ENCODE data around the gene ZNF296. TPM values are rescaled to one million over a fixed set of nuclear protein-coding genes. Genes with fewer than 3 reads are reported as not detected.

ZNF296 gene
- total and polyA plus RNA-seq, 2 experiments from 2014 or later, result 1.6 to 3.4 TPM

DNA sequence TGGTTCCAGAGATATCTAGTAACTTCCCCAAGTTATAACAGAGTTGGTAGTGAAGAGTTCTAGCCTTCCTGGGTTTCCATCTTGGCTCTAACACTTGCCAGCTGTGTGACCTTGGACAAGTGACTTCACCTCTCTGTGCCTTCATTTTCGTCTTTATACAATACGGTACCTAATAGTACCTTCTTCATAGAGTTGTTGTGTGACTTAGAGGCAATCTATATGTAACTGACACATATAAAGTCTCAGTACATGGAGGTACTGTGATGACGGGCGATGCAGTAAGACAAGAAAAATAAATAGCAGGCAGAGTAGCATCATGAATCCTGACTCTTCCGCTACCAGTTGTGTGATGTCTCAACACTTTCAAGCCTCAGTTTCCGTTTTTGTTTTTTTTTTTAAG, 45.5 kb downstream of the ZNF296 start:
- H3K4me1 ChIP-seq (ENCODE audit: low read depth), result no peaks in the 10 kb centered on the region
- DNase-seq (ENCODE audit: low read depth in 1 of 2, low spot score in 1 of 2), result no peak

DNA sequence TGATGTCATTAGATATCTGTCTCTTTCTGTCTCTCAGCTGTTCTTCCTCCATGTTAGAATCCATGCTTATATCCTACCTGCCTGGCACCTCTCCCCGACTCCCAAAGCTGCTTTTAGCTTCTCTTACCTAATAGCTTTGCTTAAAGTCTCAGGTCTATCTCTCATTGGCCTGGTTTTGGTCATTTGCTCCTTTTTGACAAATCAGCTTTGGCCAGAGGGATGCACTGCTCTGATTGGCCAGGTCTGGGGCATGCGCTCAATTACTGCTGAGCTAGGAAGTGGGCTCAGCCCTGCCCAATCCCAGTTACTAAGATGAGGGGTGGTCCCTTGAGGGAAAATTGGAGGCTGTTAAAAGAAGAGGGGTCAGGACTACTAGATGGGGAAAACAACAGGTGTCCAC, 48.9 kb downstream of the ZNF296 start:
- no peak overlapping the region for H3K27ac ChIP-seq
- DNase-seq (ENCODE audit: low read depth in 1 of 2, low spot score in 1 of 2), result no peak

More for the DNA sequence above, 45.5 kb downstream of the ZNF296 start:
- H3K27ac ChIP-seq, result no peak overlapping the region
- H3K36me3 ChIP-seq, result no peaks in the 10 kb centered on the region
- no peak for TF ChIP-seq CTCF (IDR thresholded peaks at IDR 0.05; ENCODE audit: low read depth, low read length)
- no peaks in the 10 kb centered on the region for H3K9me3 ChIP-seq (ENCODE audit: low read depth)
- no peaks in the 10 kb centered on the region for H3K27me3 ChIP-seq
- no peak overlapping the region for H3K4me3 ChIP-seq

DNA sequence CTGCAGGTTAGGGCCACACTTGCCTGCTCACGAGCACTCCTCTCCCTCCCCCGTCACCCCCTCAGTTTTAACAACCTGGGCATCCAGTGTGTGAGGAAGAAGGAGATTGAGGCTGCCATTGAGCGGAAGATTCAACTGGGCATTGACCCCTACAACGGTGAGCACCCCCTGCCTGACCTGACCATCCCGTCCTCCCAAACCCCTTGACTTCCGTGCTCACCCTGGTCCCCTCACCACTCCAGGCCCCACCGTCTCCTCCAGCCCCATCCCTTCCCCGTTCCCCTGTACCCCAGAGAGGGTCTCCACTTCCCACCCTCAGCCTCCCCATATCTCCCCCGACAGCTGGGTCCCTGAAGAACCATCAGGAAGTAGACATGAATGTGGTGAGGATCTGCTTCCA, 51.0 kb downstream of the ZNF296 start:
- Histone ChIP-seq H3K4me3 (no peak overlapping the region), H3K36me3 (no peaks in the 10 kb centered on the region), H3K27me3 (no peaks in the 10 kb centered on the region), H3K27ac (no peak overlapping the region), H3K9me3 (ENCODE audit: low read depth) (no peaks in the 10 kb centered on the region), H3K4me1 (ENCODE audit: low read depth) (no peaks in the 10 kb centered on the region)
- TF ChIP-seq CTCF (IDR thresholded peaks at IDR 0.05; ENCODE audit: low read depth, low read length), result no peak
- no peak for DNase-seq (ENCODE audit: low read depth in 1 of 2, low spot score in 1 of 2)

More for the DNA sequence above, 48.9 kb downstream of the ZNF296 start:
- TF ChIP-seq CTCF (IDR thresholded peaks at IDR 0.05; ENCODE audit: low read depth, low read length), result no peak
- Histone ChIP-seq H3K9me3 (ENCODE audit: low read depth) (no peaks in the 10 kb centered on the region), H3K36me3 (no peaks in the 10 kb centered on the region), H3K4me3 (no peak overlapping the region), H3K4me1 (ENCODE audit: low read depth) (no peaks in the 10 kb centered on the region), H3K27me3 (no peaks in the 10 kb centered on the region)

DNA sequence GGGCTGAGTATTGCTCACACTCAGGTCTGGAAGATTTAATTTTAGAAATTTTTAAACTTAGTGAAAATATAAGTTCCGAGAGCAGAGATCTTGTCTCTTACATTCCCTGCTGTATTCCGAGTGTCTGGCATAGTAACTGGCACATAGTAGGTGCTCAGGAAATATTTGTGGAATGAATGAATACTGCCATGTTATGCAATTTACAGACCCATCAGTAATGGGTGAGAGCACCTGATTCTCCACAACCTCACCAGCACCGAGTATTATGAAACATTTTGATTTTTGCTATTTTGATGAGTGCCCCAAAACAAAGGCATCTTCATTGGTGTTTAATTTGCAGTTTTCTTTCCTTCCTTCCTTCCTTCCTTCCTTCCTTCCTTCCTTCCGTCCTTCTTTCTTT, 53.2 kb downstream of the ZNF296 start:
- no peak for TF ChIP-seq CTCF (IDR thresholded peaks at IDR 0.05; ENCODE audit: low read depth, low read length)
- Histone ChIP-seq H3K27me3 (no peaks in the 10 kb centered on the region), H3K27ac (no peak overlapping the region), H3K4me3 (no peak overlapping the region), H3K9me3 (ENCODE audit: low read depth) (no peaks in the 10 kb centered on the region), H3K4me1 (ENCODE audit: low read depth) (no peaks in the 10 kb centered on the region), H3K36me3 (no peaks in the 10 kb centered on the region)
- no peak for DNase-seq (ENCODE audit: low read depth in 1 of 2, low spot score in 1 of 2)

DNA sequence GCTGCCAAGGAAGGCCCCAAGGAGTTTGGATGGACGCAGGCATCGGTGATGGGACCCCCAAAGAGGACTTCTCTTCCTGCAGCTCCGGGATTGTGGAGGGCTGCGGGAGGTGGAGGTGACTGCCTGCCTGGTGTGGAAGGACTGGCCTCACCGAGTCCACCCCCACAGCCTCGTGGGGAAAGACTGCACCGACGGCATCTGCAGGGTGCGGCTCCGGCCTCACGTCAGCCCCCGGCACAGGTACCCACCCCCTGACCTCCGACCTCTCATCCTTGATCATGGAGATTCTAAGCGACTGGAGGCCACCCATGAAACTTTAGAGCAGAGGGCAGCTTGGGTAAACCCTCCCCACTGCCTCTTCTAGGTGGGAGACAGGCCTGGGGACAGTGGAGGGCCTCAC, 54.3 kb downstream of the ZNF296 start:
- TF ChIP-seq CTCF (IDR thresholded peaks at IDR 0.05; ENCODE audit: low read depth, low read length), result no peak
- no peaks in the 10 kb centered on the region for H3K9me3 ChIP-seq (ENCODE audit: low read depth)
- no peaks in the 10 kb centered on the region for H3K4me1 ChIP-seq (ENCODE audit: low read depth)
- H3K27me3 ChIP-seq, result no peaks in the 10 kb centered on the region
- H3K4me3 ChIP-seq, result no peak overlapping the region
- no peaks in the 10 kb centered on the region for H3K36me3 ChIP-seq
- H3K27ac ChIP-seq, result no peak overlapping the region
- DNase-seq (ENCODE audit: low read depth in 1 of 2, low spot score in 1 of 2), result no peak

Other genes starting within 250 kb of the ZNF296 start
- gene NECTIN2, start 230.2 kb downstream of the ZNF296 start, total RNA-seq, result 135 and 144 TPM in 2 replicates
- gene NECTIN2, start 230.2 kb downstream of the ZNF296 start, polyA plus RNA-seq, result 155 and 156 TPM in 2 replicates
- gene TOMM40, start 185.2 kb downstream of the ZNF296 start, total RNA-seq, result 119 and 150 TPM in 2 replicates
- 135 and 172 TPM in 2 replicates for gene TOMM40, start 185.2 kb downstream of the ZNF296 start, polyA plus RNA-seq
- gene APOE, start 170.7 kb downstream of the ZNF296 start, total RNA-seq, result 908 and 1,026 TPM in 2 replicates
- 517 and 749 TPM in 2 replicates for gene APOE, start 170.7 kb downstream of the ZNF296 start, polyA plus RNA-seq
- 13.0 and 27.1 TPM in 2 replicates for gene APOC1, start 161.9 kb downstream of the ZNF296 start, total RNA-seq
- gene APOC1, start 161.9 kb downstream of the ZNF296 start, polyA plus RNA-seq, result 20.1 and 22.7 TPM in 2 replicates
- not detected in 2 replicates for gene APOC4, start 134.2 kb downstream of the ZNF296 start, total RNA-seq
- gene APOC4, start 134.2 kb downstream of the ZNF296 start, polyA plus RNA-seq, result not detected in 2 replicates
- not detected in 2 replicates for gene APOC2, start 130.4 kb downstream of the ZNF296 start, total RNA-seq
- 0.98 TPM in 1 of 2 replicates, not detected in the other for gene APOC2, start 130.4 kb downstream of the ZNF296 start, polyA plus RNA-seq
- gene CLPTM1, start 121.1 kb downstream of the ZNF296 start, total RNA-seq, result 59.6 and 76.4 TPM in 2 replicates
- 48.2 and 71.4 TPM in 2 replicates for gene CLPTM1, start 121.1 kb downstream of the ZNF296 start, polyA plus RNA-seq
- gene RELB, start 75.0 kb downstream of the ZNF296 start, total RNA-seq, result 3.1 TPM in 2 replicates
- gene RELB, start 75.0 kb downstream of the ZNF296 start, polyA plus RNA-seq, result 1.3 and 2.3 TPM in 2 replicates
- gene CLASRP, start 37.4 kb downstream of the ZNF296 start, total RNA-seq, result 45.5 and 149 TPM in 2 replicates
- 35.5 and 41.7 TPM in 2 replicates for gene CLASRP, start 37.4 kb downstream of the ZNF296 start, polyA plus RNA-seq
- 30.3 and 64.2 TPM in 2 replicates for gene GEMIN7, start 2.8 kb upstream of the ZNF296 start, total RNA-seq
- 77.9 and 81.3 TPM in 2 replicates for gene GEMIN7, start 2.8 kb upstream of the ZNF296 start, polyA plus RNA-seq
- gene PPP1R37, start 16.7 kb upstream of the ZNF296 start, total RNA-seq, result 51.8 and 64.9 TPM in 2 replicates
- gene PPP1R37, start 16.7 kb upstream of the ZNF296 start, polyA plus RNA-seq, result 11.8 and 12.4 TPM in 2 replicates
- 1.1 and 3.3 TPM in 2 replicates for gene NKPD1, start 84.5 kb upstream of the ZNF296 start, total RNA-seq
- 1.0 and 2.9 TPM in 2 replicates for gene NKPD1, start 84.5 kb upstream of the ZNF296 start, polyA plus RNA-seq
- gene TRAPPC6A, start 101.8 kb upstream of the ZNF296 start, total RNA-seq, result 67.4 and 123 TPM in 2 replicates
- 155 and 227 TPM in 2 replicates for gene TRAPPC6A, start 101.8 kb upstream of the ZNF296 start, polyA plus RNA-seq
- 4.8 and 6.5 TPM in 2 replicates for gene BLOC1S3, start 102.3 kb upstream of the ZNF296 start, total RNA-seq
- gene BLOC1S3, start 102.3 kb upstream of the ZNF296 start, polyA plus RNA-seq, result 8.2 and 9.6 TPM in 2 replicates
- 2.0 and 2.2 TPM in 2 replicates for gene EXOC3L2, start 168.9 kb upstream of the ZNF296 start, total RNA-seq
- gene EXOC3L2, start 168.9 kb upstream of the ZNF296 start, polyA plus RNA-seq, result 1.5 and 5.2 TPM in 2 replicates
- gene MARK4, start 174.8 kb upstream of the ZNF296 start, total RNA-seq, result 65.3 and 135 TPM in 2 replicates
- 21.0 and 42.0 TPM in 2 replicates for gene MARK4, start 174.8 kb upstream of the ZNF296 start, polyA plus RNA-seq
- gene CKM, start 246.4 kb upstream of the ZNF296 start, total RNA-seq, result 406 and 481 TPM in 2 replicates
- gene CKM, start 246.4 kb upstream of the ZNF296 start, polyA plus RNA-seq, result 441 and 529 TPM in 2 replicates